ENCODE results near the gene SLC22A16.

DNA sequence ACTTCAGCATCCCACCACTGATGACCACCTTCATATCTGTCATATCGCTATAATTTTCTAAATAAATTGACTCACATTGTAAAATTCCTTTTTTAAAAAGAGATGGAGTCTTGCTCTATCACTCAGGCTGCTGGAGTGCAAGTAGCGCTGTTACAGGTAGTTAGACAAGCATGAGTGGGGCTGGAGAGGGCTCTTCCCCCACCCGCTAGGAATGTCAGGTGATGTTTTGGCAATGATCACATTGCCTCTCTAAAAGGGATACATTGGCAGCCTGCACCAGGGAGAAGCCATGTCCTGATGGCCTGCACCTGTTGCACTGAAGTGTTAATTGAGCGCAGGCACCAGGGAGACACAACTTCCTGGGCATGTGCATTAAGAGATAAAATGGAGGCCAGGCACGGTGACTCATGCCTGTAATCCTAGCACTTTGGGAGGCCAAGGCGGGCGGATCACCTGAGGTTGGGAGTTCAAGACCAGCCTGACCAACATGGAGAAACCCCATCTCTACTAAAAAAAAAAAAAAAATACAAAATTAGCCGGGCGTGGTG is 16.9 kb upstream of the SLC22A16 start:
- TF ChIP-seq, protein P1, sequence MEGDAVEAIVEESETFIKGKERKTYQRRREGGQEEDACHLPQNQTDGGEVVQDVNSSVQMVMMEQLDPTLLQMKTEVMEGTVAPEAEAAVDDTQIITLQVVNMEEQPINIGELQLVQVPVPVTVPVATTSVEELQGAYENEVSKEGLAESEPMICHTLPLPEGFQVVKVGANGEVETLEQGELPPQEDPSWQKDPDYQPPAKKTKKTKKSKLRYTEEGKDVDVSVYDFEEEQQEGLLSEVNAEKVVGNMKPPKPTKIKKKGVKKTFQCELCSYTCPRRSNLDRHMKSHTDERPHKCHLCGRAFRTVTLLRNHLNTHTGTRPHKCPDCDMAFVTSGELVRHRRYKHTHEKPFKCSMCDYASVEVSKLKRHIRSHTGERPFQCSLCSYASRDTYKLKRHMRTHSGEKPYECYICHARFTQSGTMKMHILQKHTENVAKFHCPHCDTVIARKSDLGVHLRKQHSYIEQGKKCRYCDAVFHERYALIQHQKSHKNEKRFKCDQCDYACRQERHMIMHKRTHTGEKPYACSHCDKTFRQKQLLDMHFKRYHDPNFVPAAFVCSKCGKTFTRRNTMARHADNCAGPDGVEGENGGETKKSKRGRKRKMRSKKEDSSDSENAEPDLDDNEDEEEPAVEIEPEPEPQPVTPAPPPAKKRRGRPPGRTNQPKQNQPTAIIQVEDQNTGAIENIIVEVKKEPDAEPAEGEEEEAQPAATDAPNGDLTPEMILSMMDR (IDR thresholded peaks at IDR 0.05): no peak
- TF ChIP-seq POLR2A (IDR thresholded peaks at IDR 0.05): no peak

All from heart left ventricle (tissue), 13 donors.